OCI-LY3 (cell line): Measurements from ENCODE around the gene DENND2A.
"Not testable (repeated sequence)": the region's sequence is repeated elsewhere in the genome, so short reads cannot be mapped to it uniquely, and the experiment has no call there.

Experiments used
- H2AFZ ChIP-seq: fragments of 200-600, 300-600 bp; shearing (Covaris generic); 2 replicates; pipeline ENCODE4 v1.6.0; 2014; ENCODE audit warnings: antibody characterized with exemption, low read depth, low read length
- H3K27ac ChIP-seq: fragments of 200-600, 300-600 bp; sonication (generic); 2 replicates; pipeline ENCODE4 v1.5.1; 2014; ENCODE audit warnings: mild to moderate bottlenecking, low read length, moderate library complexity, mixed read lengths
- H3K27me3 ChIP-seq: fragments of 200-600, 300-600 bp; sonication (generic); 2 replicates; pipeline ENCODE4 v1.6.1; 2014; ENCODE audit warnings: low read depth, low read length, mixed read lengths
- H3K36me3 ChIP-seq: fragments of 200-600, 300-600 bp; sonication (generic); replicated peaks from 2 replicates; pipeline ENCODE3; 2014; ENCODE audit warnings: low read depth, low read length, mixed read lengths
- H3K4me1 ChIP-seq: fragments of 300-600, 200-600 bp; sonication (generic); 2 replicates; pipeline ENCODE4 v1.6.1; 2014; ENCODE audit warnings: low read length, mixed read lengths
- H3K4me2 ChIP-seq: fragments of 200-600, 300-600 bp; sonication (generic); 2 replicates; pipeline ENCODE4 v1.6.1; 2014; ENCODE audit warnings: low read length, mixed read lengths
- H3K4me3 ChIP-seq: fragments of 300-600, 200-600 bp; sonication (generic); 2 replicates; pipeline ENCODE4 v1.5.1; 2014; ENCODE audit warnings: antibody characterized with exemption, mild to moderate bottlenecking, low read length, moderate library complexity
- H3K79me2 ChIP-seq: fragments of 300-600, 200-600 bp; shearing (Covaris generic); 2 replicates; pipeline ENCODE4 v1.6.1; 2014; ENCODE audit warnings: mild to moderate bottlenecking, low read length, mixed read lengths
- H3K9ac ChIP-seq: fragments of 300-600, 200-600 bp; shearing (Covaris generic); 2 replicates; pipeline ENCODE4 v1.6.0; 2014; ENCODE audit warnings: mild to moderate bottlenecking, low read length, moderate library complexity
- H3K9me3 ChIP-seq: fragments of 200-600, 300-600 bp; shearing (Covaris generic); 2 replicates; pipeline ENCODE4 v1.6.1; 2014; ENCODE audit warnings: low read length, mixed read lengths; ENCODE audit not compliant: insufficient read depth
- H4K20me1 ChIP-seq: fragments of 200-600, 300-600 bp; sonication (generic); 2 replicates; pipeline ENCODE4 v1.6.1; 2016; ENCODE audit warnings: low read length, mixed read lengths; ENCODE audit not compliant: insufficient read depth
- CTCF ChIP-seq: fragments of 200-600, 300-600 bp; sonication (generic); IDR thresholded peaks from 2 replicates; pipeline ENCODE4 v1.5.1; 2014; ENCODE audit warnings: antibody characterized with exemption, low read length, low read depth
- EZH2phosphoT487 ChIP-seq: fragments of 200-600 bp; shearing (Covaris generic); IDR thresholded peaks from 2 replicates; pipeline ENCODE4 v1.6.1; 2018; ENCODE audit warnings: antibody characterized with exemption, mixed run types, low read depth

The DENND2A gene

GRCh38 chr7:140539461-140539860 is 101.2 kb downstream of the DENND2A start:
- Histone ChIP-seq H3K79me2 (no peaks in the 10 kb centered on the region), H3K27ac (no peak overlapping the region), H3K9ac (no peak overlapping the region), H3K9me3 (no peaks in the 10 kb centered on the region), H3K4me3 (no peak overlapping the region), H3K4me2 (no peak overlapping the region), H4K20me1 (no peaks in the 10 kb centered on the region), H3K27me3 (no peaks in the 10 kb centered on the region), H2AFZ (no peak overlapping the region), H3K4me1 (peaks cover 4% of the 10 kb centered on the region; the same call in 1 of the 2 replicates), H3K36me3 (no peaks in the 10 kb centered on the region)
- TF ChIP-seq EZH2phosphoT487 (no peak), CTCF (no peak)

GRCh38 chr7:140537750-140538482 is 102.7 kb downstream of the DENND2A start:
- no peaks in the 10 kb centered on the region for H3K27me3 ChIP-seq
- no peak overlapping the region for H3K27ac ChIP-seq
- no peaks in the 10 kb centered on the region for H3K79me2 ChIP-seq
- no peak for TF ChIP-seq EZH2phosphoT487
- TF ChIP-seq CTCF, result no peak
- H3K4me3 ChIP-seq, result no peak overlapping the region
- H2AFZ ChIP-seq, result no peak overlapping the region
- peaks cover 4% of the 10 kb centered on the region; the same call in 1 of the 2 replicates for H3K4me1 ChIP-seq
- H3K9ac ChIP-seq, result no peak overlapping the region
- H3K4me2 ChIP-seq, result no peak overlapping the region
- no peaks in the 10 kb centered on the region for H3K36me3 ChIP-seq
- no peaks in the 10 kb centered on the region for H4K20me1 ChIP-seq
- H3K9me3 ChIP-seq, result no peaks in the 10 kb centered on the region

- H3K9ac ChIP-seq, result no peak overlapping the region
- H2AFZ ChIP-seq, result no peak overlapping the region
- no peak overlapping the region for H3K4me2 ChIP-seq
- H3K4me3 ChIP-seq, result no peak overlapping the region
- H3K36me3 ChIP-seq, result no peaks in the 10 kb centered on the region
- H3K27me3 ChIP-seq, result 0 out of 2 replicates have a peak, but pooled peaks cover 7% of the 10 kb centered on the region
- TF ChIP-seq EZH2phosphoT487 (no peak), CTCF (no peak)
- H3K27ac ChIP-seq, result no peak overlapping the region
- no peaks in the 10 kb centered on the region for H4K20me1 ChIP-seq
- H3K4me1 ChIP-seq, result peaks cover 4% of the 10 kb centered on the region; the same call in 1 of the 2 replicates
- no peaks in the 10 kb centered on the region for H3K9me3 ChIP-seq
- H3K79me2 ChIP-seq, result no peaks in the 10 kb centered on the region
Measured at GRCh38 chr7:140534743-140535142, 105.9 kb downstream of the DENND2A start.

- H3K27me3 ChIP-seq, result 0 out of 2 replicates have a peak, but pooled peaks cover 7% of the 10 kb centered on the region
- TF ChIP-seq EZH2phosphoT487 (no peak), CTCF (no peak)
- H3K27ac ChIP-seq, result no peak overlapping the region
- no peaks in the 10 kb centered on the region for H3K79me2 ChIP-seq
- no peaks in the 10 kb centered on the region for H3K36me3 ChIP-seq
- H3K9me3 ChIP-seq, result no peaks in the 10 kb centered on the region
- H3K4me1 ChIP-seq, result peaks cover 4% of the 10 kb centered on the region; the same call in 1 of the 2 replicates
- H4K20me1 ChIP-seq, result no peaks in the 10 kb centered on the region
- no peak overlapping the region for H3K9ac ChIP-seq
- H3K4me3 ChIP-seq, result no peak overlapping the region
- no peak overlapping the region for H2AFZ ChIP-seq
- H3K4me2 ChIP-seq, result no peak overlapping the region
Measured at GRCh38 chr7:140533394-140533872, 107.2 kb downstream of the DENND2A start.

- not testable (repeated sequence) for H2AFZ ChIP-seq, H3K36me3 ChIP-seq
Measured at GRCh38 chr7:140529428-140529827, 111.2 kb downstream of the DENND2A start.

More at GRCh38 chr7:140529428-140529827, 111.2 kb downstream of the DENND2A start:
- H3K4me1 ChIP-seq, H3K9me3 ChIP-seq, H3K9ac ChIP-seq, H3K79me2 ChIP-seq, H3K4me3 ChIP-seq, H3K4me2 ChIP-seq, H3K27ac ChIP-seq, H4K20me1 ChIP-seq: not testable (repeated sequence)
- peaks cover 13% of the 10 kb centered on the region; the same call in 1 of the 2 replicates for H3K27me3 ChIP-seq
